IMR-90 (cell line): ENCODE results near the gene ACSS1. TPM values are rescaled to one million over a fixed set of nuclear protein-coding genes. Genes with fewer than 3 reads are reported as not detected.

ENCODE experiments used
- ATAC-seq: fragments of 200-7000 bp; cut with Tn5 transposase; 2 replicates; pipeline ENCODE4 v1.9.1; 2020; ENCODE audit warnings: low read depth, mild to moderate bottlenecking, moderate library complexity
- BruUV-seq: library from RNA; stranded (reverse); fragments of 400-500 nt; replicated peaks from 2 replicates; lab custom pipeline; 2021; lab: Mats Ljungman, UMichigan
- CTCF ChIA-PET: fragments of 300-600 bp; formaldehyde crosslinking; extraction: SDS; loops from one replicate; lab custom pipeline; 2021; ENCODE audit warnings: antibody characterized with exemption; lab: Yijun Ruan, JAX
- POLR2A ChIA-PET: fragments of 300-600 bp; sonication (Branson Sonifier 250); formaldehyde crosslinking; loops from one replicate; lab custom pipeline; 2022; ENCODE audit warnings: antibody characterized with exemption; ENCODE audit not compliant: unreplicated experiment; lab: Charles Lee
- DNase-seq: peaks from one replicate; pipeline ENCODE4 v3.0.0; 2013
- H2AFZ ChIP-seq: replicated peaks from 2 replicates; pipeline ENCODE3; 2013; ENCODE audit warnings: low read length, mild to moderate bottlenecking; ENCODE audit not compliant: poor library complexity
- H2AK5ac ChIP-seq: 2 replicates; pipeline ENCODE4 v1.6.1; 2013; ENCODE audit warnings: low read depth, low read length, inconsistent platforms
- H2AK9ac ChIP-seq: replicated peaks from 2 replicates; pipeline ENCODE3; 2013; ENCODE audit warnings: mild to moderate bottlenecking, low read depth, low read length, moderate library complexity; ENCODE audit not compliant: poor library complexity
- H2BK120ac ChIP-seq: 2 replicates; pipeline ENCODE4 v1.6.1; 2013; ENCODE audit warnings: low read depth, low read length, inconsistent platforms
- H2BK15ac ChIP-seq: 3 replicates; pipeline ENCODE4 v1.6.1; 2013; ENCODE audit warnings: low read depth, low read length, inconsistent platforms
- H2BK20ac ChIP-seq: 2 replicates; pipeline ENCODE4 v1.6.1; 2013; ENCODE audit warnings: low read depth, mild to moderate bottlenecking, inconsistent platforms, low read length, moderate library complexity
- H2BK5ac ChIP-seq: 2 replicates; pipeline ENCODE4 v1.6.1; 2013; ENCODE audit warnings: mild to moderate bottlenecking, low read depth, low read length, inconsistent platforms; ENCODE audit not compliant: poor library complexity, severe bottlenecking
- H3K14ac ChIP-seq: replicated peaks from 2 replicates; pipeline ENCODE4 v1.6.1; 2013; ENCODE audit warnings: low read depth, low read length, inconsistent platforms
- H3K18ac ChIP-seq: 2 replicates; pipeline ENCODE4 v1.6.1; 2013; ENCODE audit warnings: low read depth, low read length, control low read depth
- H3K23ac ChIP-seq: 2 replicates; pipeline ENCODE4 v1.6.1; 2013; ENCODE audit warnings: low read depth, low read length, inconsistent platforms
- H3K27ac ChIP-seq: 2 replicates; pipeline ENCODE4 v1.5.1; 2013; ENCODE audit warnings: mild to moderate bottlenecking, control low read depth, low read length; ENCODE audit not compliant: insufficient read depth
- H3K27me3 ChIP-seq: 2 replicates; pipeline ENCODE4 v1.6.1; 2013; ENCODE audit warnings: low read length; ENCODE audit not compliant: control insufficient read depth, insufficient read depth
- H3K36me3 ChIP-seq: 2 replicates; pipeline ENCODE4 v1.6.1; 2013; ENCODE audit warnings: low read length, mixed read lengths; ENCODE audit not compliant: control insufficient read depth, insufficient read depth
- H3K4ac ChIP-seq: 2 replicates; pipeline ENCODE4 v1.6.1; 2013; ENCODE audit warnings: low read depth, low read length, inconsistent platforms
- H3K4me1 ChIP-seq: 2 replicates; pipeline ENCODE4 v1.6.1; 2013; ENCODE audit warnings: low read length, mixed read lengths; ENCODE audit not compliant: control insufficient read depth, insufficient read depth
- H3K4me2 ChIP-seq: 2 replicates; pipeline ENCODE4 v1.6.1; 2013; ENCODE audit warnings: low read depth, mild to moderate bottlenecking, control low read depth, low read length, moderate library complexity
- H3K4me3 ChIP-seq: 2 replicates; pipeline ENCODE4 v1.5.1; 2013; ENCODE audit warnings: low read depth, mild to moderate bottlenecking, control low read depth, low read length, moderate library complexity; ENCODE audit not compliant: insufficient read depth
- H3K56ac ChIP-seq: 2 replicates; pipeline ENCODE4 v1.6.1; 2013; ENCODE audit warnings: low read length, inconsistent platforms; ENCODE audit not compliant: insufficient read depth; ENCODE audit errors: extremely low read depth
- H3K79me1 ChIP-seq, 2 experiments: 2 replicates each; pipeline ENCODE4 v1.6.1; 2013; ENCODE audit warnings: low read length in 2 of 2, inconsistent platforms in 1 of 2, low read depth in 1 of 2
- H3K9ac ChIP-seq: 2 replicates; pipeline ENCODE4 v1.6.1; 2013; ENCODE audit warnings: low read depth, low read length, control low read depth
- H3K9me1 ChIP-seq: 2 replicates; pipeline ENCODE4 v1.6.1; 2013; ENCODE audit warnings: low read length, inconsistent platforms; ENCODE audit not compliant: insufficient read depth
- H3K9me3 ChIP-seq: 2 replicates; pipeline ENCODE4 v1.6.1; 2013; ENCODE audit warnings: low read length; ENCODE audit not compliant: control insufficient read depth, insufficient read depth
- H4K20me1 ChIP-seq: 2 replicates; pipeline ENCODE4 v1.6.1; 2013; ENCODE audit warnings: low read length, inconsistent platforms; ENCODE audit not compliant: insufficient read depth
- H4K5ac ChIP-seq: 2 replicates; pipeline ENCODE4 v1.6.1; 2013; ENCODE audit warnings: mild to moderate bottlenecking, low read depth, low read length, control low read depth
- H4K8ac ChIP-seq, 2 experiments: 2 replicates each; pipeline ENCODE4 v1.6.1; 2013; ENCODE audit warnings: low read depth in 2 of 2, low read length in 2 of 2, control low read depth in 1 of 2, inconsistent platforms in 1 of 2
- H4K91ac ChIP-seq: 2 replicates; pipeline ENCODE4 v1.6.1; 2013; ENCODE audit warnings: low read depth, low read length, inconsistent platforms; ENCODE audit not compliant: insufficient read depth
- CEBPB ChIP-seq: IDR thresholded peaks from 2 replicates; pipeline ENCODE4 v1.6.1; 2012; ENCODE audit warnings: low read depth, low read length, improper control_type of control experiment
- CHD1 ChIP-seq: IDR thresholded peaks from 2 replicates; pipeline ENCODE4 v1.6.1; 2012; ENCODE audit warnings: low read depth, low read length, improper control_type of control experiment
- CTCF ChIP-seq: conservative IDR thresholded peaks from 2 replicates; pipeline ENCODE4 v1.5.1; 2012; ENCODE audit warnings: mild to moderate bottlenecking, low read depth, low read length, improper control_type of control experiment
- ELK1 ChIP-seq: fragments of 150-350 bp; IDR thresholded peaks from 2 replicates; pipeline ENCODE4 v1.6.1; 2016; ENCODE audit warnings: low read depth, mild to moderate bottlenecking, low read length, moderate library complexity, borderline replicate concordance
- FOS ChIP-seq: fragments of 150-350 bp; IDR thresholded peaks from 2 replicates; pipeline ENCODE4 v1.6.1; 2016; ENCODE audit warnings: low read depth, low read length
- MAFK ChIP-seq: IDR thresholded peaks from 2 replicates; pipeline ENCODE4 v1.6.1; 2012; ENCODE audit warnings: low read depth, low read length, improper control_type of control experiment
- MAZ ChIP-seq: IDR thresholded peaks from 2 replicates; pipeline ENCODE4 v1.6.1; 2012; ENCODE audit warnings: low read depth, mild to moderate bottlenecking, low read length, improper control_type of control experiment, moderate library complexity, borderline replicate concordance
- MXI1 ChIP-seq: IDR thresholded peaks from 2 replicates; pipeline ENCODE4 v1.6.1; 2012; ENCODE audit warnings: low read depth, mild to moderate bottlenecking, low read length, moderate library complexity, borderline replicate concordance
- POLR2A ChIP-seq: IDR thresholded peaks from 2 replicates; pipeline ENCODE4 v1.6.1; 2012; ENCODE audit warnings: mild to moderate bottlenecking, low read depth, low read length
- RAD21 ChIP-seq: IDR thresholded peaks from 2 replicates; pipeline ENCODE4 v1.6.1; 2012; ENCODE audit warnings: low read length, improper control_type of control experiment
- RCOR1 ChIP-seq: IDR thresholded peaks from 2 replicates; pipeline ENCODE4 v1.6.1; 2012; ENCODE audit warnings: mild to moderate bottlenecking, low read length, improper control_type of control experiment; ENCODE audit not compliant: insufficient replicate concordance
- RFX5 ChIP-seq: IDR thresholded peaks from 2 replicates; pipeline ENCODE4 v1.8.0; 2012; ENCODE audit warnings: low read depth, mild to moderate bottlenecking, low read length, moderate library complexity
- SMC3 ChIP-seq: fragments of 150-350 bp; IDR thresholded peaks from 2 replicates; pipeline ENCODE4 v1.6.1; 2016; ENCODE audit warnings: low read depth, mild to moderate bottlenecking, antibody characterized with exemption, low read length, moderate library complexity
- USF2 ChIP-seq: fragments of 150-350 bp; IDR thresholded peaks from 2 replicates; pipeline ENCODE4 v1.6.1; 2017; ENCODE audit warnings: mild to moderate bottlenecking, antibody characterized with exemption, low read length, low read depth
- WGBS, 2 experiments: methylation state at CpG; one replicate each; pipeline versions ENCODE4 v1.1.5 to v1.1.7; 2013; ENCODE audit warnings: missing lambda C conversion rate in 2 of 2; ENCODE audit not compliant: insufficient read length in 1 of 2; ENCODE audit errors: extremely low coverage in 2 of 2; 5-methylcytosine and 5-hydroxymethylcytosine counted together
- dilution Hi-C: fragments of 300-500 bp; cut with HindIII; formaldehyde crosslinking; loops from one replicate; pipeline ENCODE4 v1.14.3; 2018; ENCODE audit warnings: low sequenced_read_pairs; ENCODE audit not compliant: unreplicated experiment
- in situ Hi-C: fragments of 300-500 bp; cut with MboI; formaldehyde crosslinking; loops from 3 replicates; pipeline ENCODE4 v1.14.3; 2019; ENCODE audit warnings: low sequenced_read_pairs, inconsistent platforms, mixed read lengths
- intact Hi-C: fragments of 100-400 bp; cut with micrococcal nuclease; formaldehyde crosslinking; loops from 2 replicates; pipeline ENCODE4 v1.10.0; 2022
- polyA plus RNA-seq, 3 experiments: library from polyadenylated mRNA; depleted of rRNA; stranded (reverse); fragments of >200 nt; gene quantifications; 2 replicates each; pipeline ENCODE4 v1.2.3, GENCODE V29; 2012; ENCODE audit warnings: low replicate concordance in 1 of 3
- total RNA-seq: library from RNA; depleted of rRNA; stranded (reverse); fragments of >200 nt; gene quantifications from 2 replicates; pipeline ENCODE4 v1.2.3, GENCODE V29; 2012

Gene ACSS1
- total and polyA plus RNA-seq, 2 of the 4 experiments (the other 2 are of a cell fraction), result 0.72 to 1.2 TPM

GRCh38 chr20:25042531-25043498 lies 15.1 kb downstream of the ACSS1 start:
- H3K4me3 ChIP-seq, result no peak overlapping the region
- ChIA-PET POLR2A (no interaction called here), CTCF (no interaction called here)
- in situ Hi-C loops, result no loop called here
- H2AK9ac ChIP-seq, result no peak overlapping the region
- H3K9me1 ChIP-seq, result no peaks in the 10 kb centered on the region; the same call in 1 of the 2 replicates
- H3K79me1 ChIP-seq, result no peaks in the 10 kb centered on the region
- H2BK15ac ChIP-seq, result no peak overlapping the region
- H2BK120ac ChIP-seq, result no peak overlapping the region
- H3K4ac ChIP-seq, result no peak overlapping the region
- no peak overlapping the region for H3K27ac ChIP-seq
- BruUV-seq, result no TSS peak
- H3K4me2 ChIP-seq, result no peak overlapping the region
- dilution Hi-C loops, result no loop called here
- peaks cover 16% of the 10 kb centered on the region for H3K27me3 ChIP-seq
- H4K20me1 ChIP-seq, result no peaks in the 10 kb centered on the region; the same call in 1 of the 2 replicates
- H3K56ac ChIP-seq, result no peak overlapping the region
- H2BK20ac ChIP-seq, result no peak overlapping the region
- H4K8ac ChIP-seq, result no peak overlapping the region
- H3K4me1 ChIP-seq, result peaks cover 7% of the 10 kb centered on the region; the same call in 1 of the 2 replicates
- ATAC-seq (no peak), DNase-seq (no peak)
- H3K18ac ChIP-seq, result no peak overlapping the region
- no peak overlapping the region for H2AFZ ChIP-seq
- no peaks in the 10 kb centered on the region for H3K36me3 ChIP-seq
- 90% methylated on average over 2 of the region's 14 CpGs; no CpG with 5 or more reads in 1 of the 2 experiments for WGBS, 2 experiments
- intact Hi-C loops, result no loop called here
- H3K9ac ChIP-seq, result no peak overlapping the region
- no peak overlapping the region for H3K14ac ChIP-seq
- H3K23ac ChIP-seq, result no peak overlapping the region
- no peak overlapping the region for H2BK5ac ChIP-seq
- H2AK5ac ChIP-seq, result no peak overlapping the region
- H4K91ac ChIP-seq, result no peak overlapping the region
- H4K5ac ChIP-seq, result no peak overlapping the region
- no peaks in the 10 kb centered on the region for H3K9me3 ChIP-seq
- TF ChIP-seq RCOR1 (no peak), ELK1 (no peak), MXI1 (no peak), MAFK (no peak), CTCF (no peak), CHD1 (no peak), POLR2A (no peak), USF2 (no peak), RFX5 (no peak), CEBPB (no peak), MAZ (no peak), SMC3 (no peak), FOS (no peak), RAD21 (no peak)
